ENCODE results near the gene TMPRSS6. TPM values are rescaled to one million over a fixed set of nuclear protein-coding genes. Genes with fewer than 3 reads are reported as not detected.

The TMPRSS6 gene
- total and polyA plus RNA-seq, 2 experiments from 2014 or later = 0.05 TPM; not detected in 1

GRCh38 chr22:37138849-37139561, 29.5 kb upstream of the TMPRSS6 start:
- 68 to 75% methylated on average over 16 of the region's 16 CpGs for WGBS, 2 experiments (ENCODE audit: low coverage in 1 of 2, low lambda C conversion rate in 2 of 2, missing lambda C conversion rate in 2 of 2)
- Histone ChIP-seq H3K79me2 (ENCODE audit: insufficient read depth) (no peaks in the 10 kb centered on the region), H4K20me1 (ENCODE audit: insufficient read depth) (no peaks in the 10 kb centered on the region), H3K4me2 (ENCODE audit: unreplicated experiment) (no peak overlapping the region), H3K9me2 (ENCODE audit: insufficient read depth) (no peaks in the 10 kb centered on the region), H3K4me3 (no peak overlapping the region), H3K9ac (no peak overlapping the region), H2AFZ (no peak overlapping the region), H3K27me3 (replicated peaks; ENCODE audit: insufficient read depth) (peaks cover 6% of the 10 kb centered on the region), H3K36me3 (ENCODE audit: low read depth) (no peaks in the 10 kb centered on the region), H3F3A (ENCODE audit: insufficient read depth) (no peaks in the 10 kb centered on the region), H3K27ac (no peak overlapping the region), H3K9me3 (ENCODE audit: low read depth) (no peaks in the 10 kb centered on the region), H3K4me1 (ENCODE audit: insufficient read depth) (no peaks in the 10 kb centered on the region)
- in situ Hi-C loops (cut with MboI) = no loop called here
- no peak for TF ChIP-seq EZH2phosphoT487 (IDR thresholded peaks at IDR 0.05; ENCODE audit: insufficient read depth, low read depth)
- TF ChIP-seq EZH2 (IDR thresholded peaks at IDR 0.05; ENCODE audit: insufficient read depth, poor library complexity, severe bottlenecking) = no peak
- no peak for DNase-seq

DNA sequence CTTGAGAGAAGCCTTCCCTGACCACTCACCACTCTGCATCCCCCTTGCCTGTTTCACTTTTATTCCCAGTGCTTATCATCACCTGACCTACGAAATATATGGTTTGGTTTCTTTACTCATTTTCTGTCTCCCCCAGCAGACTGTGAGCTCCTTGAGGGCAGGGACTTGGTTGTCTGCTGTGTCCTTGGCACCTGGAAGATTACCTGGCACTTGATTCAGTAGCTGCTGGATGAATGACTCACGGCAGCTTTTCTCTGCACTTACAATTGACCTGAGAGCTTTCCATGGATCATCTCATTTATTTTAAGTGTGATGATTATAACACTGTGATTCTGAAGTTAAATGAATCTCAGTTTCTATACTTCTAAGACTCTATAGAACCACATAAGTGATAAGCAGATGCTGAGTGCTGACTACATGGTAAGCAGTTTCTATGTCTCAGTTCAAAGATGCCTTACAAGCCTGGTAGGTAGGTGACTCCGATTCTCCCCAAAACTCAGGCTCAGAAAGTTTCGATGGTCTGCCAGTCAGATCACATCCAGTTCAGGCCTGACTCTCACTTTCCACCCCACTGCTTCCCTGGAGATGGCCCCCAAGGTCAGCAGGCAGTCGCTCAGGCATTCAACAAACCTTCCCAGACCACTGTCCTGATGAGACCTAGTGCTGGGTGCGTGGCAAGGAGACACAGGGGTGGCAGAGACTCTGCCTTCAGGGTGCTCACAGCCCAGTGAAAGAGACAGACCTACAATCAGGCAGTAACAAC, 28.6 kb upstream of the TMPRSS6 start:
- 67 to 70% methylated on average over 6 of the region's 6 CpGs for WGBS, 2 experiments (ENCODE audit: low coverage in 1 of 2, low lambda C conversion rate in 2 of 2, missing lambda C conversion rate in 2 of 2)
- H3K4me2 ChIP-seq (ENCODE audit: unreplicated experiment) = no peak overlapping the region
- H3K4me3 ChIP-seq = no peak overlapping the region
- H3F3A ChIP-seq (ENCODE audit: insufficient read depth) = no peaks in the 10 kb centered on the region
- H4K20me1 ChIP-seq (ENCODE audit: insufficient read depth) = no peaks in the 10 kb centered on the region
- no peaks in the 10 kb centered on the region for H3K79me2 ChIP-seq (ENCODE audit: insufficient read depth)
- H3K9me3 ChIP-seq (ENCODE audit: low read depth) = no peaks in the 10 kb centered on the region
- no peak for DNase-seq
- no peak overlapping the region for H2AFZ ChIP-seq
- no peaks in the 10 kb centered on the region for H3K4me1 ChIP-seq (ENCODE audit: insufficient read depth)
- H3K9ac ChIP-seq = no peak overlapping the region
- in situ Hi-C loops (cut with MboI) = no loop called here
- TF ChIP-seq EZH2phosphoT487 (IDR thresholded peaks at IDR 0.05; ENCODE audit: insufficient read depth, low read depth) = no peak
- TF ChIP-seq EZH2 (IDR thresholded peaks at IDR 0.05; ENCODE audit: insufficient read depth, poor library complexity, severe bottlenecking) = no peak
- H3K36me3 ChIP-seq (ENCODE audit: low read depth) = no peaks in the 10 kb centered on the region
- H3K9me2 ChIP-seq (ENCODE audit: insufficient read depth) = no peaks in the 10 kb centered on the region
- no peak overlapping the region for H3K27ac ChIP-seq
- peaks cover under 1% of the 10 kb centered on the region for H3K27me3 ChIP-seq (replicated peaks; ENCODE audit: insufficient read depth)

GRCh38 chr22:37137131-37137530, 27.6 kb upstream of the TMPRSS6 start:
- H3K9me2 ChIP-seq (ENCODE audit: insufficient read depth) = no peaks in the 10 kb centered on the region
- no peaks in the 10 kb centered on the region for H3K9me3 ChIP-seq (ENCODE audit: low read depth)
- no peaks in the 10 kb centered on the region; the same call in 1 of the 2 replicates for H3K27me3 ChIP-seq (replicated peaks; ENCODE audit: insufficient read depth)
- no peaks in the 10 kb centered on the region for H4K20me1 ChIP-seq (ENCODE audit: insufficient read depth)
- H3K79me2 ChIP-seq (ENCODE audit: insufficient read depth) = no peaks in the 10 kb centered on the region
- no peak overlapping the region for H3K4me2 ChIP-seq (ENCODE audit: unreplicated experiment)
- H3K9ac ChIP-seq = no peak overlapping the region
- no peaks in the 10 kb centered on the region for H3K4me1 ChIP-seq (ENCODE audit: insufficient read depth)
- TF ChIP-seq EZH2phosphoT487 (IDR thresholded peaks at IDR 0.05; ENCODE audit: insufficient read depth, low read depth) (no peak), EZH2 (IDR thresholded peaks at IDR 0.05; ENCODE audit: insufficient read depth, poor library complexity, severe bottlenecking) (no peak)
- H3K4me3 ChIP-seq = no peak overlapping the region
- no peaks in the 10 kb centered on the region for H3K36me3 ChIP-seq (ENCODE audit: low read depth)
- H2AFZ ChIP-seq = no peak overlapping the region
- no peak for DNase-seq
- H3F3A ChIP-seq (ENCODE audit: insufficient read depth) = no peaks in the 10 kb centered on the region
- H3K27ac ChIP-seq = no peak overlapping the region
- WGBS, 2 experiments (ENCODE audit: low coverage in 1 of 2, low lambda C conversion rate in 2 of 2, missing lambda C conversion rate in 2 of 2) = 71 to 75% methylated on average over 8 of the region's 8 CpGs
- in situ Hi-C loops (cut with MboI) = no loop called here

DNA sequence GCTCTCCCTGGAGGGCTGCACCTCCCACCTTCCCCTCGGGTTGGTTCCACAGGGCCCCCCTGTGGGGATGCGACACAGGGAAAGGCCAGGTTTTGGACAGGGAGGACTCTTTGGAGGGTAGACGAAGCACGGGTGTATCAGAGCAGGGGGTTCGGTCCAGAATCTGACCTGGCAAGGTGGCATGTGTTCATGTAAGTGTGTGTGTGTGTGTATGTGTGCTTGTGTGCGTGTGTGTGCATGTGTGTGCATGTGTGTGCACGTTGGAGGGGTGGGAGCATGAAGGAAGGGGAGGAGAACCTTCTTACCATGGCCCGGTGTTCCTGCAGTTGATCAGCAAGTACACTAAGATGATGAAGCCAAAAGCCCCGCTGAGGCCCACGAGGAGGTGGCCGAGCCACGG, 25.5 kb upstream of the TMPRSS6 start:
- WGBS, 2 experiments (ENCODE audit: low coverage in 1 of 2, low lambda C conversion rate in 2 of 2, missing lambda C conversion rate in 2 of 2) = 63 to 68% methylated on average over 12 of the region's 12 CpGs
- no peak for DNase-seq
- Histone ChIP-seq H3K4me3 (no peak overlapping the region), H3K4me1 (ENCODE audit: insufficient read depth) (no peaks in the 10 kb centered on the region), H3K27ac (no peak overlapping the region), H3K79me2 (ENCODE audit: insufficient read depth) (no peaks in the 10 kb centered on the region), H2AFZ (no peak overlapping the region), H3K27me3 (replicated peaks; ENCODE audit: insufficient read depth) (no peaks in the 10 kb centered on the region; the same call in 1 of the 2 replicates), H3K9me2 (ENCODE audit: insufficient read depth) (no peaks in the 10 kb centered on the region), H3K9me3 (ENCODE audit: low read depth) (no peaks in the 10 kb centered on the region), H3K36me3 (ENCODE audit: low read depth) (no peaks in the 10 kb centered on the region), H3K4me2 (ENCODE audit: unreplicated experiment) (no peak overlapping the region), H3F3A (ENCODE audit: insufficient read depth) (no peaks in the 10 kb centered on the region), H4K20me1 (ENCODE audit: insufficient read depth) (no peaks in the 10 kb centered on the region), H3K9ac (no peak overlapping the region)
- TF ChIP-seq EZH2 (IDR thresholded peaks at IDR 0.05; ENCODE audit: insufficient read depth, poor library complexity, severe bottlenecking) (no peak), EZH2phosphoT487 (IDR thresholded peaks at IDR 0.05; ENCODE audit: insufficient read depth, low read depth) (no peak)
- in situ Hi-C loops (cut with MboI) = no loop called here
